SH-SY5Y (cell line): ENCODE results near the gene CFAP77.

Experiments
- GATA2 ChIP-seq: IDR thresholded peaks from 2 replicates; pipeline ENCODE4 v1.6.1; 2011; ENCODE audit warnings: mild to moderate bottlenecking, low read depth, low read length
- GATA3 ChIP-seq: IDR thresholded peaks from 2 replicates; pipeline ENCODE4 v1.6.1; 2011; ENCODE audit warnings: low read depth, mild to moderate bottlenecking, low read length, moderate library complexity

DNA sequence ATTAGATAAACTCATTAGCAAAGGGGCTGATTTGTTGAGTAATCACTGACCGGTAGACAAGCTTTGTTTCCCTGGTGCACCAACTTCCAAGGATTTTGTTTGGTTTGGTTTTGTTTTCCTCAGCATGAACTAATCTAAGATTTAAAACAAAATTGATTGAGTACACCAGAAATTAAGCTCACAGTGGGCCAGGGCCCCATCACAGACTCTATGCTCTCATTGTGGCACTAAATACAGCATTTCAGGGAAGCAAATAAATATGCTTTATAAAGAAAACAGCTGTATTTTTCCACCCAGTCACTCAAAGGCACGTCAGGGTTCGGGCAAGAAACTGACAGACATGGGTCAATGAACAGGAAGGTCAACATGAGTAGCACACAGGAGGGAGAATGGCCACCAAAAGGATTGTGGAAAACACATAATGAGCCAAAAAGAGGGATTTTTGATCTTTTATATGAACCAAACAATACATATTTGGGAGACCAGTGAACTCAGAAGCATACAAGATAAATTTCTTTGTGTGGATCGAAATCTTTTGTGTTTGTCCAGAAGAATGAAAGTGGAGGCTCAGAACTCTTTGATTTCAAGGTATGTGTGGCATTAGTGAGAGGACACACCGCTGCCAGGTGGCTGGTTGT, 8.8 kb downstream of the CFAP77 start:
- no peak for TF ChIP-seq GATA3
- TF ChIP-seq GATA2: no peak
